HepG2 (cell line): ENCODE data around the gene APRT. TPM values are rescaled to one million over a fixed set of nuclear protein-coding genes. Genes with fewer than 3 reads are reported as not detected.

ENCODE experiments used
- ATAC-seq: fragments of 200-7000 bp; cut with Tn5 transposase; 3 replicates; pipeline ENCODE4 v1.9.1; 2020; ENCODE audit warnings: mild to moderate bottlenecking, moderate library complexity
- BruUV-seq: library from RNA; stranded (reverse); fragments of 400-500 nt; replicated peaks from 2 replicates; lab custom pipeline; 2021; lab: Mats Ljungman, UMichigan
- CTCF ChIA-PET: fragments of 300-600 bp; formaldehyde crosslinking; extraction: SDS; loops from one replicate; lab custom pipeline; 2021; ENCODE audit warnings: low total read pairs, inconsistent platforms, low intra/inter-chr PET ratio; lab: Yijun Ruan, JAX
- POLR2A ChIA-PET: fragments of 350-600 bp; sonication (Branson Sonifier 250); formaldehyde crosslinking; loops from one replicate; lab custom pipeline; 2020; ENCODE audit warnings: antibody characterized with exemption, inconsistent platforms; lab: Yijun Ruan, JAX
- DNase-seq: peaks from one replicate; pipeline ENCODE4 v3.0.0-alpha.2; 2015; ENCODE audit warnings: low spot score
- FAIRE-seq: peaks from 3 replicates; lab custom pipeline; 2011; peaks lifted over from hg19 to GRCh38; lab: Jason Lieb, UNC
- H2AFZ ChIP-seq: one replicate; pipeline ENCODE4 v1.6.1; 2011; ENCODE audit warnings: low read length, inconsistent platforms
- H3K27ac ChIP-seq: fragments of 300-600 bp; 3 replicates; pipeline ENCODE4 v1.8.0; 2011; ENCODE audit warnings: mixed run types, mild to moderate bottlenecking, mixed read lengths, low read length, inconsistent platforms; ENCODE audit not compliant: insufficient read depth; ENCODE audit errors: extremely low read length
- H3K27me3 ChIP-seq, 2 experiments: fragments of 200-600 bp in 1 of 2; 2 replicates in 1 of 2; 3 replicates in 1 of 2; pipeline versions ENCODE4 v1.6.0 to v1.8.0; 2011; ENCODE audit warnings: low read length in 2 of 2, mild to moderate bottlenecking in 2 of 2, moderate library complexity in 2 of 2, inconsistent platforms in 1 of 2; ENCODE audit not compliant: insufficient read depth in 2 of 2, control insufficient read depth in 1 of 2
- H3K36me3 ChIP-seq, 2 experiments: fragments of 200-600 bp in 1 of 2; replicated peaks in 1 of 2; 2 replicates in 1 of 2; 3 replicates in 1 of 2; pipeline versions ENCODE4 v1.5.1 to v1.8.0; 2011; ENCODE audit warnings: low read length in 2 of 2, inconsistent platforms in 1 of 2; ENCODE audit not compliant: insufficient read depth in 2 of 2, control insufficient read depth in 1 of 2
- H3K4me1 ChIP-seq: 2 replicates; pipeline ENCODE4 v1.5.1; 2012; ENCODE audit warnings: low read length, inconsistent platforms; ENCODE audit not compliant: insufficient read depth
- H3K4me2 ChIP-seq: 2 replicates; pipeline ENCODE4 v1.6.0; 2011; ENCODE audit warnings: low read depth, low read length, inconsistent platforms
- H3K4me3 ChIP-seq, 3 experiments: fragments of 200-600 bp in 1 of 3; sonication (generic), shearing (Covaris generic) in 1 of 3; replicated peaks in 1 of 3; 2 replicates each; pipeline ENCODE4 v1.5.1; 2011 to 2016; ENCODE audit warnings: low read length in 3 of 3, inconsistent platforms in 2 of 3, low read depth in 2 of 3, mild to moderate bottlenecking in 2 of 3, control low read depth in 1 of 3, mixed read lengths in 1 of 3; ENCODE audit not compliant: insufficient read depth in 1 of 3
- H3K79me2 ChIP-seq: one replicate; pipeline ENCODE4 v1.6.1; 2011; ENCODE audit warnings: low read length, inconsistent platforms; ENCODE audit not compliant: insufficient read depth
- H3K9ac ChIP-seq: 2 replicates; pipeline ENCODE4 v1.6.0; 2011; ENCODE audit warnings: mild to moderate bottlenecking, low read depth, low read length, inconsistent platforms; ENCODE audit not compliant: insufficient read depth
- H3K9me3 ChIP-seq: 2 replicates; pipeline ENCODE4 v1.5.1; 2012; ENCODE audit warnings: mild to moderate bottlenecking, low read length
- H4K20me1 ChIP-seq: 2 replicates; pipeline ENCODE4 v1.6.0; 2011; ENCODE audit warnings: inconsistent platforms, mild to moderate bottlenecking, low read length, moderate library complexity; ENCODE audit not compliant: insufficient read depth
- BCL3 ChIP-seq: sonication (generic); formaldehyde crosslinking; IDR thresholded peaks from 2 replicates; pipeline ENCODE4 v1.5.1; 2020; ENCODE audit warnings: mild to moderate bottlenecking, missing genetic modification reagents, moderate library complexity
- CBX5 ChIP-seq: sonication (generic); formaldehyde crosslinking; IDR thresholded peaks from 2 replicates; pipeline ENCODE4 v1.4.0; 2020; ENCODE audit warnings: missing genetic modification reagents, borderline replicate concordance
- EHMT2 ChIP-seq: fragments of 200-600 bp; sonication (generic); IDR thresholded peaks from 2 replicates; pipeline ENCODE4 v1.7.0; 2017; ENCODE audit warnings: antibody characterized with exemption, low read depth, low read length, borderline replicate concordance
- FOXA1 ChIP-seq, 2 experiments: fragments of 450-650 bp in 1 of 2; sonication (generic) in 1 of 2; formaldehyde crosslinking in 1 of 2; IDR thresholded peaks; 2 replicates each; pipeline versions ENCODE4 v1.4.0 to v1.6.1; 2016 to 2020; ENCODE audit warnings: missing genetic modification reagents in 1 of 2
- GABPA ChIP-seq, 2 experiments: IDR thresholded peaks; 2 replicates each; pipeline ENCODE4 v1.6.1; 2011 to 2016; ENCODE audit warnings: low read depth in 2 of 2, low read length in 1 of 2, missing biosample characterization in 1 of 2, missing genetic modification characterization in 1 of 2
- GPN1 ChIP-seq: sonication (generic); formaldehyde crosslinking; IDR thresholded peaks from 2 replicates; pipeline ENCODE4 v1.5.1; 2020; ENCODE audit warnings: missing genetic modification reagents, borderline replicate concordance
- MXI1 ChIP-seq: IDR thresholded peaks from 3 replicates; pipeline ENCODE4 v1.6.1; 2012; ENCODE audit warnings: low read depth, low read length, inconsistent platforms, borderline replicate concordance
- PHF20 ChIP-seq: sonication (generic); formaldehyde crosslinking; IDR thresholded peaks from 2 replicates; pipeline ENCODE4 v1.5.0; 2020; ENCODE audit warnings: mild to moderate bottlenecking, missing genetic modification reagents
- THAP9 ChIP-seq: sonication (generic); formaldehyde crosslinking; IDR thresholded peaks from 2 replicates; pipeline ENCODE4; 2020; ENCODE audit warnings: missing genetic modification reagents, mild to moderate bottlenecking, borderline replicate concordance
- ZNF121 ChIP-seq: sonication (generic); formaldehyde crosslinking; IDR thresholded peaks from 2 replicates; pipeline ENCODE4 v1.5.0; 2020; ENCODE audit warnings: mild to moderate bottlenecking, missing genetic modification reagents
- ZNF687 ChIP-seq: sonication (generic); formaldehyde crosslinking; IDR thresholded peaks from 2 replicates; pipeline ENCODE4 v1.5.1; 2020; ENCODE audit warnings: mild to moderate bottlenecking, missing genetic modification reagents, moderate library complexity
- ZNF850 ChIP-seq: sonication (generic); formaldehyde crosslinking; conservative IDR thresholded peaks from 2 replicates; pipeline ENCODE4 v1.9.0; 2021; ENCODE audit warnings: mild to moderate bottlenecking, missing genetic modification reagents
- WGBS: methylation state at CpG from one replicate; pipeline ENCODE4 v1.1.6; 2017; ENCODE audit warnings: low lambda C conversion rate; 5-methylcytosine and 5-hydroxymethylcytosine counted together
- in situ Hi-C: cut with HindIII; loops from 2 replicates; pipeline ENCODE4 v1.10.0; 2017; ENCODE audit warnings: low pct_unique_long_range_greater_than_20kb; ENCODE audit not compliant: extremely low pct_ligation_motif_present
- intact Hi-C: fragments of 100-400 bp; cut with micrococcal nuclease; formaldehyde crosslinking; loops from one replicate; pipeline ENCODE4 v1.10.0; 2022; ENCODE audit not compliant: unreplicated experiment
- polyA plus RNA-seq, 8 experiments: library from polyadenylated mRNA; depleted of rRNA in 3 of 8; stranded (reverse) in 7 of 8; unstranded in 1 of 8; fragments of >200 nt; fragmentation: Illumina TruSeq in 4 of 8; extraction: Trizol in 4 of 8; gene quantifications; 2 replicates each; pipeline versions ENCODE4 v1.2.1 to v1.2.3, GENCODE V29; 2011 to 2016; ENCODE audit warnings: low read depth in 4 of 8, missing spikeins in 1 of 8, mixed read lengths in 1 of 8; ENCODE audit not compliant: insufficient read depth in 1 of 8
- total RNA-seq, 5 experiments: library from RNA; depleted of rRNA; stranded (reverse); fragments of >200 nt; fragmentation: Illumina TruSeq; extraction: Trizol; gene quantifications; 2 replicates each; pipeline ENCODE4 v1.2.3, GENCODE V29; 2016; ENCODE audit warnings: low read depth in 1 of 5
- TF ChIP-seq, protein P1 (sequence below): sonication (generic); formaldehyde crosslinking; IDR thresholded peaks from 2 replicates; pipeline ENCODE4 v1.5.0; 2020; ENCODE audit warnings: mild to moderate bottlenecking, missing genetic modification reagents

APRT gene
- total and polyA plus RNA-seq, 2 of the 13 experiments (the other 11 are each of a cell fraction or from before 2014, with no cell fraction given) = 155 to 242 TPM

- no peaks in the 10 kb centered on the region for H3K79me2 ChIP-seq
- 70% methylated on average over 7 of the region's 7 CpGs for WGBS
- H3K4me2 ChIP-seq = peak overlapping the region; percentile 98; the same call in 1 of the 2 replicates
- H2AFZ ChIP-seq = no peak overlapping the region
- FAIRE-seq (no peak), DNase-seq (no peak), ATAC-seq (no peak)
- no peaks in the 10 kb centered on the region for H4K20me1 ChIP-seq
- ChIA-PET POLR2A (no interaction called here), CTCF (no interaction called here)
- no peaks in the 10 kb centered on the region for H3K9me3 ChIP-seq
- BruUV-seq = no TSS peak
- H3K36me3 ChIP-seq = no peaks in the 10 kb centered on the region
- H3K4me3 ChIP-seq = no peak overlapping the region
- peaks cover 82% of the 10 kb centered on the region for H3K4me1 ChIP-seq
- peaks cover 1 to 5% of the 10 kb centered on the region in 2 experiments; a peak in 3 of 5 replicates for H3K27me3 ChIP-seq
- no peak overlapping the region for H3K9ac ChIP-seq
- H3K27ac ChIP-seq = no peak overlapping the region
- in situ Hi-C loops = no loop called here
- intact Hi-C loops = no loop called here
- TF ChIP-seq, protein P1, sequence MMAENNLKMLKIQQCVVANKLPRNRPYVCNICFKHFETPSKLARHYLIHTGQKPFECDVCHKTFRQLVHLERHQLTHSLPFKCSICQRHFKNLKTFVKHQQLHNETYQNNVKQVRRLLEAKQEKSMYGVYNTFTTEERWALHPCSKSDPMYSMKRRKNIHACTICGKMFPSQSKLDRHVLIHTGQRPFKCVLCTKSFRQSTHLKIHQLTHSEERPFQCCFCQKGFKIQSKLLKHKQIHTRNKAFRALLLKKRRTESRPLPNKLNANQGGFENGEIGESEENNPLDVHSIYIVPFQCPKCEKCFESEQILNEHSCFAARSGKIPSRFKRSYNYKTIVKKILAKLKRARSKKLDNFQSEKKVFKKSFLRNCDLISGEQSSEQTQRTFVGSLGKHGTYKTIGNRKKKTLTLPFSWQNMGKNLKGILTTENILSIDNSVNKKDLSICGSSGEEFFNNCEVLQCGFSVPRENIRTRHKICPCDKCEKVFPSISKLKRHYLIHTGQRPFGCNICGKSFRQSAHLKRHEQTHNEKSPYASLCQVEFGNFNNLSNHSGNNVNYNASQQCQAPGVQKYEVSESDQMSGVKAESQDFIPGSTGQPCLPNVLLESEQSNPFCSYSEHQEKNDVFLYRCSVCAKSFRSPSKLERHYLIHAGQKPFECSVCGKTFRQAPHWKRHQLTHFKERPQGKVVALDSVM = peak; percentile 29; the same call in 1 of the 2 replicates
- no peak for TF ChIP-seq MXI1
- no peak for TF ChIP-seq PHF20
- TF ChIP-seq ZNF687 (CRISPR knock-in tag) = 0 out of 2 replicates have a peak, but pooled peaks have one; percentile 27
- peak; percentile 78; the same call in 1 of the 2 replicates for TF ChIP-seq ZNF121
- no peak for TF ChIP-seq FOXA1 (IDR thresholded peaks at IDR 0.05)
- TF ChIP-seq FOXA1 (CRISPR knock-in tag; IDR thresholded peaks at IDR 0.05) = no peak
- TF ChIP-seq GPN1 (CRISPR knock-in tag) = no peak
- no peak for TF ChIP-seq GABPA (IDR thresholded peaks at IDR 0.05; ENCODE audit: low read depth, low read length)
- TF ChIP-seq GABPA (CRISPR knock-in tag; IDR thresholded peaks at IDR 0.05; ENCODE audit: low read depth) = no peak
- no peak for TF ChIP-seq ZNF850 (CRISPR knock-in tag)
- no peak for TF ChIP-seq EHMT2
- no peak for TF ChIP-seq CBX5 (CRISPR knock-in tag)
- TF ChIP-seq THAP9 = no peak
- no peak for TF ChIP-seq BCL3 (CRISPR knock-in tag)
These were observed 22.1 kb downstream of the APRT start for GRCh38 chr16:88789594-88789993.
